Ovary (tissue), 9 donors: Measurements from ENCODE around the gene UQCC5. TPM values are rescaled to one million over a fixed set of nuclear protein-coding genes. Genes with fewer than 3 reads are reported as not detected.

Experiments
- DNase-seq, 5 donors: peaks; one replicate each; pipeline ENCODE4 v3.0.0-alpha.2; 2019 to 2020
- H3K27ac ChIP-seq, 2 donors: fragments of 200-600 bp; one replicate each; pipeline versions ENCODE4 v1.5.1 to v1.8.0; 2019 to 2022
- H3K27me3 ChIP-seq: fragments of 200-600 bp; one replicate; pipeline ENCODE4 v1.8.0; 2022
- H3K36me3 ChIP-seq: fragments of 200-600 bp; sonication (generic); one replicate; pipeline ENCODE4 v1.5.1; 2019
- H3K4me1 ChIP-seq: one replicate; pipeline ENCODE4 v1.8.1; 2013; ENCODE audit warnings: mild to moderate bottlenecking, moderate library complexity; ENCODE audit not compliant: insufficient read depth
- H3K4me3 ChIP-seq: fragments of 200-600 bp; sonication (generic); one replicate; pipeline ENCODE4 v1.5.1; 2017
- H3K9me3 ChIP-seq, 2 donors: fragments of 200-600 bp in 1 of 2; sonication (generic) in 1 of 2; one replicate each; pipeline versions ENCODE4 v1.5.1 to v1.8.1; 2013 to 2019; ENCODE audit warnings: mild to moderate bottlenecking in 1 of 2, moderate library complexity in 1 of 2
- CTCF ChIP-seq, 3 donors: fragments of 450-650 bp in 2 of 3; fragments of 200-600 bp in 1 of 3; IDR thresholded peaks; one replicate each; pipeline versions ENCODE4 v1.5.1 to v1.8.0; 2016 to 2022; ENCODE audit warnings: antibody characterized with exemption in 3 of 3, mild to moderate bottlenecking in 1 of 3
- EP300 ChIP-seq: sonication (generic); formaldehyde crosslinking; IDR thresholded peaks from one replicate; pipeline ENCODE4 v1.6.1; 2017; ENCODE audit warnings: antibody characterized with exemption
- POLR2A ChIP-seq: fragments of 450-650 bp; IDR thresholded peaks from one replicate; pipeline ENCODE4 v1.6.1; 2017; ENCODE audit warnings: antibody characterized with exemption, mild to moderate bottlenecking, moderate library complexity
- WGBS, 3 donors: extraction: QIAGEN DNeasy Blood & Tissue Kit in 1 of 3; methylation state at CpG; one replicate each; pipeline versions ENCODE4 v1.1.5 to v1.1.7; 2013 to 2017; 5-methylcytosine and 5-hydroxymethylcytosine counted together
- intact Hi-C, 4 donors: fragments of 100-400 bp; cut with DNase I; formaldehyde crosslinking; loops; one replicate each; pipeline versions ENCODE4 v1.11.0 to v1.15.1; 2022 to 2023
- polyA plus RNA-seq, 2 donors: library from polyadenylated mRNA; stranded (reverse); fragments of 200-250 nt in 1 of 2; fragments of 350-450 nt in 1 of 2; fragmentation: Illumina TruSeq in 1 of 2; extraction: RNeasy Lipid Tissue Mini Kit (QIAGEN cat#74804) in 1 of 2; gene quantifications; one replicate each; pipeline ENCODE4 v1.2.3, GENCODE V29; 2013 to 2014
- total RNA-seq, 7 donors: library from RNA; depleted of rRNA in 2 of 7; stranded (reverse); fragments of >200 nt in 2 of 7; fragmentation: NEBNext Ultra II Directional in 3 of 7; extraction: Animal tissue kit (Norgen Biotek cat#: 25700) in 3 of 7; gene quantifications; one replicate each; pipeline versions ENCODE4 v1.1.0 to v1.2.4, GENCODE V29; 2016 to 2023
- donor health status: DM: no; HTN: no; CAD: no; lungs with moderate emphysema.
- donor health status: DM: no; HTN: no; CAD: no.
- donor health status: Bipolar disorder and iron deficiency.
- donor health status: DM: yes; HTN: yes; CAD: no.
- donor health status: DM: no; HTN: no; CAD: no.
- donor health status: DM: yes; HTN: yes; CAD: no.

Gene UQCC5
- total and polyA plus RNA-seq, 9 donors: 1.4 to 53.0 (median 27.4) TPM

GRCh38 chr3:52528586-52529375, 7.6 kb upstream of the UQCC5 start:
- TF ChIP-seq POLR2A (no peak), CTCF (IDR thresholded peaks at IDR 0.05) (no peak), EP300 (no peak)
- WGBS, 3 donors: 88 to 93% (median 91%) methylated on average over 24 to 25 of the region's 25 CpGs
- Histone ChIP-seq H3K36me3 (no peaks in the 10 kb centered on the region), H3K27ac (no peak overlapping the region), H3K9me3 (no peaks in the 10 kb centered on the region), H3K4me1 (peaks cover 10% of the 10 kb centered on the region), H3K27me3 (no peaks in the 10 kb centered on the region), H3K4me3 (no peak overlapping the region)
- DNase-seq: peak in 3 of 5 donors; percentile 31 to 44 (median 38)
- intact Hi-C loops: no loop called here

DNA sequence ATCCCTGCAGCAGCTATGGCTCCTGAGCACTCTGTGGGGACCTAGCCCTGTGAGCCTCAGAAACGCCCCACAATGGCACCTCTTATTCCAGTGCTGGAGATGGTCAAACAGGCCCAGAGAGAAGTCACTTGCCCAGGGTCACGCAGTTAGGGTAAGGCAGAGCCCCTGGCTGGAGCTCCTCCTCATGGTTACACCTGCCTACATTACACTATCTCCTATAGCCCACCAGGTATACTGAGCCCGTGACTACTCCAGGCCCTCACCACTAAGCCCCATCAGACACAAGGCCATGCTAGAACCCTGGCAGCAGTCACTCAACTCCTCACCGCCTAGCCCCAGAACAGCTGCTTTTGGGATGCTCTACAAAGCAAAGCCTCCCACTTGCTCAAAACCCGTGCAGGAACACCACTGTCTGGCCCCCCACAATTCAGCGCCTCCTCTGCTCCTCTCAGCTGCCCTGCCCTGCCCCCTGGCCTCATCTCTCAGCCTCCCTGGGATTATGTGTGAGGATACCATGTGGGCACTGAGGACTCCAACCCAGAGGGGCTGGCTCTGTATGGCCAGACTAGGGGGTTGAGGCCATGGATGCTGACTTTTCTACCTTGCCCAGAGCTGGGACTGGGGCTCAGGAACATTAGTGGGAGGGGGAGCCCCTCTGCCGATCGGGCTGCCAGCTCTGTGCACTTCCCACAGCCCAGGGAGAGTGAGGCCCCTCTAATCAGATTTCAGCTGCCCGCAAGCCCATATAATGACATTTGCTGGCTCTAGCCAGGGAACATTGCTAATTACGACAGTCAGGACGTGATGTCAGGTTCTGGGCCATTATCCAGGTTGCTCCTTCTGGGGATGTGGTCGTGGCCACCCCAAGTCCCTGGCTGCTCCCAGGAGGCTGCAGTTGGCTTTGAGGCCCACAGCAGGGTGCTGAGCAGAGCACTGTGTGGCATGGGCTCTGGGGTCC, 6.8 kb upstream of the UQCC5 start:
- TF ChIP-seq CTCF (IDR thresholded peaks at IDR 0.05) (no peak), POLR2A (no peak), EP300 (no peak)
- H3K9me3 ChIP-seq: no peaks in the 10 kb centered on the region
- H3K27me3 ChIP-seq: no peaks in the 10 kb centered on the region
- no peak overlapping the region for H3K4me3 ChIP-seq
- DNase-seq: peak in 3 of 5 donors; percentile 15 to 30 (median 26)
- WGBS, 3 donors: 81 to 89% (median 83%) methylated on average over 12 of the region's 12 CpGs
- H3K27ac ChIP-seq: no peak overlapping the region
- intact Hi-C loops: loop anchor here in 2 of 4 donors (5.0 to 10.0 kb wide), 3 partner anchors 77 to 175 kb away; partner anchors contain the start of genes GLT8D1 (in 1 of the 2), GNL3 (in 1 of the 2), PBRM1 (in 1 of the 2) and SPCS1 (in 1 of the 2)
- peaks cover 12% of the 10 kb centered on the region for H3K4me1 ChIP-seq
- H3K36me3 ChIP-seq: no peaks in the 10 kb centered on the region

GRCh38 chr3:52530918-52531826, 5.2 kb upstream of the UQCC5 start:
- H3K4me1 ChIP-seq: peaks cover 16% of the 10 kb centered on the region
- no peak overlapping the region for H3K4me3 ChIP-seq
- intact Hi-C loops: loop anchor here in 2 of 4 donors (5.0 to 10.0 kb wide), 3 partner anchors 79 to 174 kb away; partner anchors contain the start of genes GLT8D1 (in 1 of the 2), GNL3 (in 1 of the 2), PBRM1 (in 1 of the 2) and SPCS1 (in 1 of the 2)

More at GRCh38 chr3:52530918-52531826, 5.2 kb upstream of the UQCC5 start:
- Histone ChIP-seq H3K27me3 (no peaks in the 10 kb centered on the region), H3K36me3 (no peaks in the 10 kb centered on the region), H3K9me3 (no peaks in the 10 kb centered on the region), H3K27ac (no peak overlapping the region)
- 79 to 83% (median 82%) methylated on average over 9 to 10 of the region's 10 CpGs for WGBS, 3 donors
- DNase-seq: peak in 4 of 5 donors; percentile 17 to 33 (median 22)
- TF ChIP-seq CTCF (IDR thresholded peaks at IDR 0.05) (no peak), POLR2A (no peak), EP300 (no peak)
